HFFc6 (cell line): ENCODE results near the gene FGFBP1. TPM values are rescaled to one million over a fixed set of nuclear protein-coding genes. Genes with fewer than 3 reads are reported as not detected.

Source experiments
- DNase-seq: peaks from one replicate; pipeline ENCODE4 v3.0.0-alpha.2; 2018
- H3K27ac Mint-ChIP-seq: 2 replicates; pipeline ENCODE4 v1.8.0; 2020; ENCODE audit warnings: mild to moderate bottlenecking, mixed read lengths
- H3K27me3 Mint-ChIP-seq: 2 replicates; pipeline ENCODE4 v1.8.0; 2021; ENCODE audit warnings: mild to moderate bottlenecking, moderate library complexity, mixed read lengths; ENCODE audit not compliant: insufficient read depth
- H3K36me3 Mint-ChIP-seq: 2 replicates; pipeline ENCODE4 v1.8.0; 2021; ENCODE audit warnings: low read depth, mixed read lengths
- H3K4me1 Mint-ChIP-seq: 2 replicates; pipeline ENCODE4 v1.8.0; 2020; ENCODE audit warnings: low read depth, mixed read lengths
- H3K4me3 Mint-ChIP-seq: 2 replicates; pipeline ENCODE4 v1.8.0; 2020; ENCODE audit warnings: mild to moderate bottlenecking, moderate library complexity, mixed read lengths
- H3K9me3 Mint-ChIP-seq: 2 replicates; pipeline ENCODE4 v1.8.0; 2020; ENCODE audit warnings: mild to moderate bottlenecking, mixed read lengths
- total RNA-seq, 6 experiments: library from RNA; stranded (reverse); fragmentation: NEBNext Ultra II Directional; extraction: Animal tissue kit (Norgen Biotek cat#: 25700); gene quantifications; 2 replicates in 1 of 6; 3 replicates in 5 of 6; pipeline ENCODE4 v1.2.3, GENCODE V29; 2021
- TF ChIP-seq, protein P1 (sequence below): fragments of 200-600 bp; sonication (generic); IDR thresholded peaks from 2 replicates; pipeline ENCODE4 v1.5.0; 2021; ENCODE audit warnings: antibody characterized with exemption, mild to moderate bottlenecking

Gene FGFBP1
- total RNA-seq, 6 experiments from 2014 or later = not detected

- Mint-ChIP-seq H3K27me3 (peaks cover 27% of the 10 kb centered on the region), H3K4me1 (peaks cover 32% of the 10 kb centered on the region), H3K9me3 (no peaks in the 10 kb centered on the region), H3K36me3 (peaks cover 10% of the 10 kb centered on the region), H3K4me3 (no peak overlapping the region), H3K27ac (no peak overlapping the region; the same call in 1 of the 2 replicates)
- no peak for DNase-seq
- TF ChIP-seq, protein P1, sequence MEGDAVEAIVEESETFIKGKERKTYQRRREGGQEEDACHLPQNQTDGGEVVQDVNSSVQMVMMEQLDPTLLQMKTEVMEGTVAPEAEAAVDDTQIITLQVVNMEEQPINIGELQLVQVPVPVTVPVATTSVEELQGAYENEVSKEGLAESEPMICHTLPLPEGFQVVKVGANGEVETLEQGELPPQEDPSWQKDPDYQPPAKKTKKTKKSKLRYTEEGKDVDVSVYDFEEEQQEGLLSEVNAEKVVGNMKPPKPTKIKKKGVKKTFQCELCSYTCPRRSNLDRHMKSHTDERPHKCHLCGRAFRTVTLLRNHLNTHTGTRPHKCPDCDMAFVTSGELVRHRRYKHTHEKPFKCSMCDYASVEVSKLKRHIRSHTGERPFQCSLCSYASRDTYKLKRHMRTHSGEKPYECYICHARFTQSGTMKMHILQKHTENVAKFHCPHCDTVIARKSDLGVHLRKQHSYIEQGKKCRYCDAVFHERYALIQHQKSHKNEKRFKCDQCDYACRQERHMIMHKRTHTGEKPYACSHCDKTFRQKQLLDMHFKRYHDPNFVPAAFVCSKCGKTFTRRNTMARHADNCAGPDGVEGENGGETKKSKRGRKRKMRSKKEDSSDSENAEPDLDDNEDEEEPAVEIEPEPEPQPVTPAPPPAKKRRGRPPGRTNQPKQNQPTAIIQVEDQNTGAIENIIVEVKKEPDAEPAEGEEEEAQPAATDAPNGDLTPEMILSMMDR = no peak
Measured at GRCh38 chr4:15894921-15895916, 43.3 kb downstream of the FGFBP1 start.

GRCh38 chr4:15894393-15894792 lies 44.1 kb downstream of the FGFBP1 start:
- H3K4me3 Mint-ChIP-seq = peak overlapping the region; percentile 16; the same call in 1 of the 2 replicates
- H3K36me3 Mint-ChIP-seq = peaks cover 8% of the 10 kb centered on the region
- no peaks in the 10 kb centered on the region for H3K9me3 Mint-ChIP-seq
- H3K27ac Mint-ChIP-seq = peak overlapping the region; percentile 88
- peaks cover 27% of the 10 kb centered on the region for H3K27me3 Mint-ChIP-seq
- TF ChIP-seq, protein P1 = no peak
- DNase-seq = no peak
- peaks cover 32% of the 10 kb centered on the region for H3K4me1 Mint-ChIP-seq

DNA sequence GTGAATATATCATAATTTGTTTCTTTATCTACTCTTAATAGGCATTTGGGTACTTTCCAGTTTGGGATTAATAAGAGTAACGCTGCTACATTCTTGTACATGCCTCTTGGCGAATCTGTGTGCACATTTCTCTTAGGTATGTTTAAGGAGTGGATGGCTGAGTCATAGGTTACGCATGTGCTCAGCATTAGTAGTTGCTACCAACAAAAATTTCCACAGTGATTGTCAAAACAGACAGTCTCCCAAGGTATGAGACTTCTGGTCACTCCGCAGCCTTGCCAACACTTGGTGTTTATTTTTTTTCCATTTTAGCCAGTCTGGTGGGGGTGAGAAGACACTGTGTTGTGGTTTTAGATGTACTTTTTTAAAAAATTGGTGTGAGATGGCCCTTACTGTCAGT lies 44.6 kb downstream of the FGFBP1 start:
- DNase-seq = peak; percentile 98
- Mint-ChIP-seq H3K9me3 (no peaks in the 10 kb centered on the region), H3K36me3 (peaks cover 4% of the 10 kb centered on the region; the same call in 1 of the 2 replicates), H3K4me1 (peaks cover 32% of the 10 kb centered on the region), H3K4me3 (peak overlapping the region; percentile 27), H3K27me3 (peaks cover 23% of the 10 kb centered on the region), H3K27ac (peak overlapping the region; percentile 88)
- TF ChIP-seq, protein P1 = no peak

- TF ChIP-seq, protein P1 = no peak
- no peak for DNase-seq
- no peaks in the 10 kb centered on the region for H3K9me3 Mint-ChIP-seq
- no peaks in the 10 kb centered on the region for H3K36me3 Mint-ChIP-seq
- peaks cover 10% of the 10 kb centered on the region for H3K27me3 Mint-ChIP-seq
- H3K27ac Mint-ChIP-seq = no peak overlapping the region
- peaks cover 32% of the 10 kb centered on the region for H3K4me1 Mint-ChIP-seq
- no peak overlapping the region for H3K4me3 Mint-ChIP-seq
Measured at GRCh38 chr4:15891312-15891711, 47.2 kb downstream of the FGFBP1 start.

DNA sequence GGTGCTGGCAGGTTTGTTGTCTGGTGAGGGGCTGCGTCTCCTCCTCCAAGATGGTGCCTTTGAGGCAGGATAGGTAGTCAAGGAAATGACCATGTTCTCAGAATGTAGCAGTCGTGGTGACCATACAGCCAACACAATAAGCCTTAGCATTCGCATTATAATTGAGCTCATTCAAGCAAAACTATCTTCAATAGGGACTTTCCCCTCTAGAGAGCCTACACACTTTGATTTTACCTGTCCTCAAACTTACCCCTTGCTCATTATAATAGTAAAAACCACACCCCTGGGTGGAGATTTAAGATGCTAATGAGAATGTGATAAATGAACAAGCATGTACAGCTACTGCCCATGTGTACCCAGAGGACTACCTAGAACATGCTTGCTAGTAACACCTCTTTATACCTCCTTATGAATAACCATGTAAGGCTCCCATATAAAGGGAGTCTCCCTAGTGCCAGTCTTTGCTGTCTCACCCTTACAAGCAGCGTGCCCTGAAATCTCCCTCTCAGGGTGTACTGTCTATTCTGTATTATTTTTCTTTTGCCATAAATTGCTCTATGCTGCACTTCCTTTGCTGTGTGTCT lies 48.2 kb downstream of the FGFBP1 start:
- H3K4me3 Mint-ChIP-seq = no peak overlapping the region
- TF ChIP-seq, protein P1 = no peak
- H3K4me1 Mint-ChIP-seq = peaks cover 26% of the 10 kb centered on the region
- no peaks in the 10 kb centered on the region for H3K9me3 Mint-ChIP-seq
- no peak for DNase-seq
- no peak overlapping the region for H3K27ac Mint-ChIP-seq
- H3K27me3 Mint-ChIP-seq = peaks cover 8% of the 10 kb centered on the region
- no peaks in the 10 kb centered on the region for H3K36me3 Mint-ChIP-seq
